Measurements from ENCODE around the gene MVD. TPM values are rescaled to one million over a fixed set of nuclear protein-coding genes. Genes with fewer than 3 reads are reported as not detected.

The MVD gene
- total RNA-seq, 4 donors from 2014 or later, result 20.7 to 52.5 (median 43.2) TPM

DNA sequence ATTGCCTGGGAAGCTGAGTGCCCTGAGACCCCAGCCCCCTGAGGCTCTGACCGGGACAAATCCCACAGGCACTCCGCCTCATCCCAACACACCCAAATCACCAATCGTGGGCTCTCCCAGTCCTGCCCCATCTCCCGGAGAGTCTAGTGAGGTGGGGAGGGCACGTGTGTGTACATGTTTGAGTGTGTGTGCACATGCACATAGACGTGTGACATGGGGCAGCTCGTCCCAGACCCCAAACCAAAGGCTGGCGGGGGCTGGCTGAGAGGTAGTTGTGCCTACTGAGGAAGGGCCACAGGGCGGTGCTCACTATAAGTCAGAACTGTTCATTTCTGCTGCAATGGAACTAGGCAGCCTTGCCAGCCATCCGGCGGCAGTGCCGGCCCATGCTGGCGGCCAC lies 14.8 kb upstream of the MVD start:
- H3K36me3 ChIP-seq, result no peaks in the 10 kb centered on the region
- H3K9me3 ChIP-seq, result no peaks in the 10 kb centered on the region
- no peaks in the 10 kb centered on the region for H3K4me1 ChIP-seq
- 77 to 91% methylated on average over 8 to 12 of the region's 13 CpGs for WGBS, 2 donors
- no peak for DNase-seq
- H3K27me3 ChIP-seq, result no peaks in the 10 kb centered on the region
- TF ChIP-seq POLR2A (IDR thresholded peaks at IDR 0.05), result no peak
- TF ChIP-seq, protein P1, sequence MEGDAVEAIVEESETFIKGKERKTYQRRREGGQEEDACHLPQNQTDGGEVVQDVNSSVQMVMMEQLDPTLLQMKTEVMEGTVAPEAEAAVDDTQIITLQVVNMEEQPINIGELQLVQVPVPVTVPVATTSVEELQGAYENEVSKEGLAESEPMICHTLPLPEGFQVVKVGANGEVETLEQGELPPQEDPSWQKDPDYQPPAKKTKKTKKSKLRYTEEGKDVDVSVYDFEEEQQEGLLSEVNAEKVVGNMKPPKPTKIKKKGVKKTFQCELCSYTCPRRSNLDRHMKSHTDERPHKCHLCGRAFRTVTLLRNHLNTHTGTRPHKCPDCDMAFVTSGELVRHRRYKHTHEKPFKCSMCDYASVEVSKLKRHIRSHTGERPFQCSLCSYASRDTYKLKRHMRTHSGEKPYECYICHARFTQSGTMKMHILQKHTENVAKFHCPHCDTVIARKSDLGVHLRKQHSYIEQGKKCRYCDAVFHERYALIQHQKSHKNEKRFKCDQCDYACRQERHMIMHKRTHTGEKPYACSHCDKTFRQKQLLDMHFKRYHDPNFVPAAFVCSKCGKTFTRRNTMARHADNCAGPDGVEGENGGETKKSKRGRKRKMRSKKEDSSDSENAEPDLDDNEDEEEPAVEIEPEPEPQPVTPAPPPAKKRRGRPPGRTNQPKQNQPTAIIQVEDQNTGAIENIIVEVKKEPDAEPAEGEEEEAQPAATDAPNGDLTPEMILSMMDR (IDR thresholded peaks at IDR 0.05), result no peak
- no peak overlapping the region for H3K27ac ChIP-seq
- intact Hi-C loops (cut with DNase I), result no loop called here
- no peak overlapping the region for H3K4me3 ChIP-seq (replicated peaks in 1 of 3)

DNA sequence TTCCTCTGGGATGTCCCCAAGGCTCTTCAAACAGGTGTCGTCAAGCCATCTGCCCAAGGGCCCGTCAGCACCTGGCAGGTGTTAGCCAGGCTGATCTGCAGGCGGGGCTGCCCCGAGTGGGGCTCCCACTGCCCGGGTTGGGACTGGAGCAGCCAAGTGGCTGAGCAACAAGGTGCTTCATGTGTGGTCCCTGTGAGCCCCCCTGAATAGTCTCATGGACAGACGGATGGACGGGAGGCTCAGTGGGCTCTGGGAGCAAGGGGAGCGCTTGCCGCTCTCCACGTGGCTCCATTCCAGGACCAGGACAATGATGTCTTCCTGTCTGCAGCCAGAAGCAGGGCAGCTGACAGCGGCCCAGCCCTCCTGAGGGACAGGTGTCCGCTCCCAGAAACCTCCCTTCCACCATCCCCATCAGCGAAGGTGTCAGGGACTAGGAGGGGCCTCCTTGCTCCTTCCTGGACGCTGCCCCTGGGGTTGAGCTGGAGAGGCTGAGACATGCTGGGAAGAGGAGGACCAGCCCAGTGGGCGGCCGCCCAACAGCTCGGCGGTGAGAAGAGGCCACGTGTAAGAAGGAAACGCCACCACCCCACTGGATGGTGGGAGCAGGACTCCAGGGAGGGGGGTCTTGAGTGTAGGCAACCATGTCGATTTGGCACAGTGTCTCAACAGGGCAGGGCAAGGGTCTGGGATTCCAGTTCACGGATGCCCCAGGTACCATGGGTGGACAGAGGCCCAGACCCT lies 13.8 kb upstream of the MVD start:
- H3K9me3 ChIP-seq, result no peaks in the 10 kb centered on the region
- intact Hi-C loops (cut with DNase I), result no loop called here
- H3K4me3 ChIP-seq (replicated peaks in 1 of 3), result no peak overlapping the region
- no peaks in the 10 kb centered on the region for H3K36me3 ChIP-seq
- DNase-seq, result no peak
- no peaks in the 10 kb centered on the region for H3K27me3 ChIP-seq
- 40 to 76% methylated on average over 1 to 8 of the region's 22 CpGs for WGBS, 2 donors
- TF ChIP-seq, protein P1 (IDR thresholded peaks at IDR 0.05), result no peak
- no peak for TF ChIP-seq POLR2A (IDR thresholded peaks at IDR 0.05)
- H3K4me1 ChIP-seq, result no peaks in the 10 kb centered on the region
- no peak overlapping the region for H3K27ac ChIP-seq

- H3K36me3 ChIP-seq, result no peaks in the 10 kb centered on the region
- intact Hi-C loops (cut with DNase I), result no loop called here
- DNase-seq, result no peak
- 93 to 96% methylated on average over 18 to 19 of the region's 19 CpGs for WGBS, 2 donors
- no peaks in the 10 kb centered on the region for H3K9me3 ChIP-seq
- TF ChIP-seq, protein P1 (IDR thresholded peaks at IDR 0.05), result no peak
- TF ChIP-seq POLR2A (IDR thresholded peaks at IDR 0.05), result no peak
- no peaks in the 10 kb centered on the region for H3K4me1 ChIP-seq
- H3K27me3 ChIP-seq, result no peaks in the 10 kb centered on the region
- H3K27ac ChIP-seq, result no peak overlapping the region
- H3K4me3 ChIP-seq (replicated peaks in 1 of 3), result no peak overlapping the region
These were observed 11.0 kb upstream of the MVD start for GRCh38 chr16:88673716-88674379.

DNA sequence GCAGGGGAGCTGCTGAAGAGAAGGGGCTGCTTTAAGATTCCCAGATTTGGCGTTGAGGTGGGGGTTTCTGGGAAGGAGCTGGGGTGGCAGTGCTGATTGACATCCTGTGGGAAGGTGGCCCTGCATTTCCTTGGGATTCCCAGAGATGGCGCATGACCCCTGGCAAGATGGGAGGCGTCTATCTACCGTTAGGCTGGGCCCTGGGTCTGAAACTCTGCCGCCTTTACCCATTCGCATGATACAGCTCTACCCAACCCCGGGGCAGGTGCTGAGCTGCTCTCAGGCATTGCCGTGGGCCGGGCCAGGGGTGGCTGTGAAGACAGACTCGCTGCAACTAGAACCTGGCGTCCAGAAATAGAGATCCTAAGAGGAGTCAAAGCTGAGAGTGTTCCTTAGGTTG lies 9.9 kb upstream of the MVD start:
- no peak overlapping the region for H3K4me3 ChIP-seq (replicated peaks in 1 of 3)
- WGBS, 2 donors, result 46 to 67% methylated on average over 11 of the region's 11 CpGs
- intact Hi-C loops (cut with DNase I), result no loop called here
- no peaks in the 10 kb centered on the region for H3K9me3 ChIP-seq
- TF ChIP-seq, protein P1 (IDR thresholded peaks at IDR 0.05), result peak in 2 of 6 experiments; percentile 8 to 10
- no peak for TF ChIP-seq POLR2A (IDR thresholded peaks at IDR 0.05)
- H3K27ac ChIP-seq, result no peak overlapping the region
- DNase-seq, result no peak
- no peaks in the 10 kb centered on the region for H3K4me1 ChIP-seq
- no peaks in the 10 kb centered on the region for H3K36me3 ChIP-seq
- H3K27me3 ChIP-seq, result no peaks in the 10 kb centered on the region

DNA sequence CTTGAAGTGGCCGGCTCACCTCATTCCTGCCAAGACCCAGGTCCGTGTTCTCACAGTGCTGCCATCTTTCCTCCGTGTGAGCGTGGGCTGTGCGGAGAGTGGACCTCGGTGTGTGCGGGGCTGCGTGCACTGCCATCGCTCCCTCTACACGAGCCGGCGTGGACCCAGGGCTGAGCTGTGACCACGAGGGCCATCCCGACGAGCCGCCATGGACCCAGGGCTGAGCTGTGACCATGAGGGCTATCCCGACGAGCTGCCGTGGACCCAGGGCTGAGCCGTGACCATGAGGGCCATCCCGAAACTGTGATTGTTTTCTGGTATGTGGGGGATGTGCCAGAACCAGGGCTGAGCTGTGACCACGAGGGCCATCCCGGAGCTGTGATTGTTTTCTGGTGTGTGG lies 8.9 kb upstream of the MVD start:
- H3K27ac ChIP-seq, result no peak overlapping the region

More for the DNA sequence above, 8.9 kb upstream of the MVD start:
- intact Hi-C loops (cut with DNase I), result no loop called here
- WGBS, 2 donors, result 90 to 91% methylated on average over 15 to 22 of the region's 23 CpGs
- TF ChIP-seq POLR2A (IDR thresholded peaks at IDR 0.05), result no peak
- TF ChIP-seq, protein P1 (IDR thresholded peaks at IDR 0.05), result no peak
- no peaks in the 10 kb centered on the region for H3K36me3 ChIP-seq
- no peaks in the 10 kb centered on the region for H3K27me3 ChIP-seq
- DNase-seq, result no peak
- no peak overlapping the region for H3K4me3 ChIP-seq (replicated peaks in 1 of 3)
- H3K4me1 ChIP-seq, result no peaks in the 10 kb centered on the region
- no peaks in the 10 kb centered on the region for H3K9me3 ChIP-seq

All from thyroid gland (tissue), 4 donors.